Activated CD8-positive, alpha-beta memory T cell treated with anti-CD3 and anti-CD28 coated beads, Interleukin-2, amount 10 ng/mL, durations not matched to agents 7 days and 5 days (primary cell): ENCODE measurements around the gene TAS2R13. TPM values are rescaled to one million over a fixed set of nuclear protein-coding genes. Genes with fewer than 3 reads are reported as not detected.

Source experiments
- total RNA-seq, 2 experiments: library from RNA; stranded (reverse); gene quantifications; one replicate each; pipeline ENCODE4 v1.2.3, GENCODE V29; 2021

TAS2R13 gene
- total RNA-seq, 2 experiments from 2014 or later, result 0.45 to 1.3 TPM

Other genes with a start within 250 kb of the TAS2R13 start
- 10 to 100 TPM in 1 of 2 experiments, 1 to 10 TPM in 1; 8.4 to 16.1 TPM for gene STYK1, start 235.5 kb downstream of the TAS2R13 start, total RNA-seq
- gene YBX3, start 186.2 kb downstream of the TAS2R13 start, total RNA-seq, result 100 to 1,000 TPM; 122 to 139 TPM
- gene TAS2R7, start 106.9 kb downstream of the TAS2R13 start, total RNA-seq, result not detected
- not detected for gene TAS2R8, start 102.3 kb downstream of the TAS2R13 start, total RNA-seq
- gene TAS2R9, start 99.4 kb downstream of the TAS2R13 start, total RNA-seq, result not detected
- gene TAS2R10, start 83.2 kb downstream of the TAS2R13 start, total RNA-seq, result under 1 TPM in 1 of 2 experiments, not detected in 1; 0.29 TPM
- gene PRR4, start 60.1 kb downstream of the TAS2R13 start, total RNA-seq, result 1 to 10 TPM; 1.3 to 2.2 TPM
- gene PRH1, start 25.3 kb downstream of the TAS2R13 start, total RNA-seq, result 10 to 100 TPM; 13.5 to 23.0 TPM
- gene PRH2, start 19.7 kb upstream of the TAS2R13 start, total RNA-seq, result under 1 TPM in 1 of 2 experiments, not detected in 1; 0.76 TPM
- gene TAS2R14, start 29.7 kb upstream of the TAS2R13 start, total RNA-seq, result 1 to 10 TPM; 1.5 to 1.8 TPM
- gene TAS2R50, start 77.3 kb upstream of the TAS2R13 start, total RNA-seq, result 1 to 10 TPM in 1 of 2 experiments, under 1 TPM in 1; 0.89 to 1.1 TPM
- gene TAS2R20, start 88.7 kb upstream of the TAS2R13 start, total RNA-seq, result 1 to 10 TPM; 1.5 to 2.0 TPM
- 1 to 10 TPM; 1.8 to 2.0 TPM for gene TAS2R19, start 113.1 kb upstream of the TAS2R13 start, total RNA-seq
- gene TAS2R31, start 121.8 kb upstream of the TAS2R13 start, total RNA-seq, result 1 to 10 TPM; 2.0 to 5.2 TPM
- gene TAS2R46, start 152.7 kb upstream of the TAS2R13 start, total RNA-seq, result 1 to 10 TPM in 1 of 2 experiments, under 1 TPM in 1; 0.73 to 1.1 TPM
- gene TAS2R43, start 182.8 kb upstream of the TAS2R13 start, total RNA-seq, result under 1 TPM; 0.28 to 0.53 TPM
- 1 to 10 TPM; 2.1 to 3.4 TPM for gene TAS2R30, start 225.1 kb upstream of the TAS2R13 start, total RNA-seq